CD8-positive, alpha-beta memory T cell (primary cell): ENCODE results near the gene ISM2. TPM values are rescaled to one million over a fixed set of nuclear protein-coding genes. Genes with fewer than 3 reads are reported as not detected.

ENCODE experiments used
- CTCF ChIA-PET: fragments of 350-600 bp; sonication (Branson Sonifier 250); formaldehyde crosslinking; loops from one replicate; lab custom pipeline; 2021; ENCODE audit warnings: antibody characterized with exemption; lab: Charles Lee
- POLR2A ChIA-PET: fragments of 350-600 bp; sonication (Branson Sonifier 250); formaldehyde crosslinking; loops from one replicate; lab custom pipeline; 2021; ENCODE audit warnings: antibody characterized with exemption; lab: Charles Lee
- DNase-seq, 5 donors: peaks; one replicate each; pipeline versions ENCODE4 v3.0.0 to v3.0.0-alpha.2; 2020 to 2022; ENCODE audit warnings: mixed read lengths in 1 of 5
- H3K27ac ChIP-seq: one replicate; pipeline ENCODE4 v1.7.0; 2013; ENCODE audit warnings: low read depth, mild to moderate bottlenecking, low read length, moderate library complexity
- H3K27me3 ChIP-seq: 2 replicates; pipeline ENCODE4 v1.7.0; 2013; ENCODE audit warnings: low read length, mild to moderate bottlenecking; ENCODE audit not compliant: insufficient read depth, poor library complexity, severe bottlenecking
- H3K36me3 ChIP-seq: 2 replicates; pipeline ENCODE4 v1.7.0; 2013; ENCODE audit warnings: mild to moderate bottlenecking, low read length, moderate library complexity; ENCODE audit not compliant: insufficient read depth
- H3K4me1 ChIP-seq: 2 replicates; pipeline ENCODE4 v1.7.0; 2013; ENCODE audit warnings: mild to moderate bottlenecking, low read length, moderate library complexity; ENCODE audit not compliant: insufficient read depth
- H3K4me3 ChIP-seq: 2 replicates; pipeline ENCODE4 v1.7.0; 2013; ENCODE audit warnings: mild to moderate bottlenecking, low read length
- H3K9me3 ChIP-seq: 2 replicates; pipeline ENCODE4 v1.7.0; 2013; ENCODE audit warnings: mild to moderate bottlenecking, low read length
- H3K27ac Mint-ChIP-seq, 8 donors: one replicate each; pipeline ENCODE4 v1.8.0; 2020 to 2021; ENCODE audit warnings: mixed read lengths in 8 of 8, mild to moderate bottlenecking in 6 of 8, inconsistent platforms in 3 of 8, moderate library complexity in 3 of 8
- H3K27me3 Mint-ChIP-seq, 2 donors: one replicate each; pipeline ENCODE4 v1.8.0; 2020 to 2021; ENCODE audit warnings: mixed read lengths in 2 of 2, mild to moderate bottlenecking in 1 of 2, moderate library complexity in 1 of 2
- H3K36me3 Mint-ChIP-seq, 3 donors: one replicate each; pipeline ENCODE4 v1.8.0; 2020 to 2021; ENCODE audit warnings: mixed read lengths in 3 of 3, inconsistent platforms in 1 of 3, mild to moderate bottlenecking in 1 of 3
- H3K4me1 Mint-ChIP-seq, 3 donors: one replicate each; pipeline ENCODE4 v1.8.0; 2020 to 2021; ENCODE audit warnings: mixed read lengths in 3 of 3, inconsistent platforms in 1 of 3, mild to moderate bottlenecking in 1 of 3
- H3K4me3 Mint-ChIP-seq, 7 donors: one replicate each; pipeline ENCODE4 v1.8.0; 2020 to 2021; ENCODE audit warnings: mixed read lengths in 7 of 7, mild to moderate bottlenecking in 6 of 7, moderate library complexity in 4 of 7, inconsistent platforms in 2 of 7
- H3K9me3 Mint-ChIP-seq, 5 donors: one replicate each; pipeline ENCODE4 v1.8.0; 2020 to 2022; ENCODE audit warnings: mixed read lengths in 5 of 5, mild to moderate bottlenecking in 3 of 5, moderate library complexity in 2 of 5, inconsistent platforms in 1 of 5
- polyA plus RNA-seq: library from polyadenylated mRNA; unstranded; fragments of 300-500 nt; fragmentation: Illumina TruSeq; gene quantifications from one replicate; pipeline ENCODE4 v1.2.3, GENCODE V29; 2021
- total RNA-seq, 2 experiments: library from RNA; stranded (reverse); gene quantifications; one replicate each; pipeline ENCODE4 v1.2.3, GENCODE V29; 2021

ISM2 gene
- total and polyA plus RNA-seq, 3 experiments from 2014 or later: not detected

GRCh38 chr14:77426396-77426795 lies 72.2 kb downstream of the ISM2 start:
- ChIA-PET POLR2A (no interaction called here), CTCF (interaction anchor here (1.5 kb wide), 1 partner anchor 125 kb away, joined by 3 read pairs; no protein-coding TSS in a partner anchor)
- H3K9me3 Mint-ChIP-seq: peaks cover 0 to 7% (median 4%) of the 10 kb centered on the region in 5 donors
- peaks cover 36% of the 10 kb centered on the region for H3K36me3 ChIP-seq
- H3K27me3 ChIP-seq: no peaks in the 10 kb centered on the region
- H3K4me1 Mint-ChIP-seq: no peaks in the 10 kb centered on the region
- H3K27ac Mint-ChIP-seq: peak overlapping the region in 1 of 8 donors; percentile 12
- H3K9me3 ChIP-seq: no peaks in the 10 kb centered on the region
- no peak overlapping the region for H3K4me3 ChIP-seq
- H3K4me3 Mint-ChIP-seq: no peak overlapping the region
- no peaks in the 10 kb centered on the region for H3K27me3 Mint-ChIP-seq
- H3K36me3 Mint-ChIP-seq: peaks cover 57 to 93% (median 76%) of the 10 kb centered on the region in 3 donors
- DNase-seq: no peak
- H3K27ac ChIP-seq: no peak overlapping the region
- no peaks in the 10 kb centered on the region for H3K4me1 ChIP-seq

GRCh38 chr14:77424862-77425261 lies 73.8 kb downstream of the ISM2 start:
- H3K4me1 Mint-ChIP-seq: no peaks in the 10 kb centered on the region
- peaks cover 35% of the 10 kb centered on the region for H3K36me3 ChIP-seq
- POLR2A ChIA-PET: no interaction called here

More at GRCh38 chr14:77424862-77425261, 73.8 kb downstream of the ISM2 start:
- Histone ChIP-seq H3K4me3 (no peak overlapping the region), H3K27ac (no peak overlapping the region), H3K27me3 (no peaks in the 10 kb centered on the region), H3K9me3 (no peaks in the 10 kb centered on the region), H3K4me1 (no peaks in the 10 kb centered on the region)
- no peak for DNase-seq
- no peaks in the 10 kb centered on the region for H3K27me3 Mint-ChIP-seq
- peaks cover 7 to 19% (median 14%) of the 10 kb centered on the region in 5 donors for H3K9me3 Mint-ChIP-seq
- CTCF ChIA-PET: no interaction called here
- peaks cover 57 to 92% (median 83%) of the 10 kb centered on the region in 3 donors for H3K36me3 Mint-ChIP-seq
- no peak overlapping the region for H3K27ac Mint-ChIP-seq
- H3K4me3 Mint-ChIP-seq: no peak overlapping the region

Other genes with a start within 250 kb of the ISM2 start
- gene NGB, start 227.6 kb downstream of the ISM2 start, total RNA-seq: not detected
- not detected for gene NGB, start 227.6 kb downstream of the ISM2 start, polyA plus RNA-seq
- 10 to 100 TPM; 19.0 to 21.6 TPM for gene POMT2, start 177.9 kb downstream of the ISM2 start, total RNA-seq
- gene POMT2, start 177.9 kb downstream of the ISM2 start, polyA plus RNA-seq: 1.7 TPM
- gene GSTZ1, start 177.8 kb downstream of the ISM2 start, total RNA-seq: 10 to 100 TPM; 16.8 to 20.1 TPM
- 5.4 TPM for gene GSTZ1, start 177.8 kb downstream of the ISM2 start, polyA plus RNA-seq
- gene TMED8, start 121.7 kb downstream of the ISM2 start, total RNA-seq: 10 to 100 TPM; 20.9 to 22.2 TPM
- 3.2 TPM for gene TMED8, start 121.7 kb downstream of the ISM2 start, polyA plus RNA-seq
- 1 to 10 TPM in 1 of 2 experiments, under 1 TPM in 1; 0.83 to 1.0 TPM for gene SAMD15, start 121.4 kb downstream of the ISM2 start, total RNA-seq
- gene SAMD15, start 121.4 kb downstream of the ISM2 start, polyA plus RNA-seq: 0.08 TPM
- gene NOXRED1, start 75.3 kb downstream of the ISM2 start, total RNA-seq: under 1 TPM; 0.40 to 0.42 TPM
- gene NOXRED1, start 75.3 kb downstream of the ISM2 start, polyA plus RNA-seq: not detected
- gene VIPAS39, start 41.2 kb downstream of the ISM2 start, total RNA-seq: 10 to 100 TPM; 18.7 to 19.6 TPM
- 9.8 TPM for gene VIPAS39, start 41.2 kb downstream of the ISM2 start, polyA plus RNA-seq
- gene AHSA1, start 40.7 kb downstream of the ISM2 start, total RNA-seq: 100 to 1,000 TPM; 307 to 324 TPM
- gene AHSA1, start 40.7 kb downstream of the ISM2 start, polyA plus RNA-seq: 134 TPM
- 10 to 100 TPM; 24.1 to 27.5 TPM for gene SPTLC2, start 117.8 kb upstream of the ISM2 start, total RNA-seq
- gene SPTLC2, start 117.8 kb upstream of the ISM2 start, polyA plus RNA-seq: 15.6 TPM
- gene ALKBH1, start 209.2 kb upstream of the ISM2 start, total RNA-seq: 10 to 100 TPM; 18.6 to 19.4 TPM
- 8.8 TPM for gene ALKBH1, start 209.2 kb upstream of the ISM2 start, polyA plus RNA-seq
- gene SLIRP, start 209.3 kb upstream of the ISM2 start, total RNA-seq: 100 to 1,000 TPM; 162 to 166 TPM
- 218 TPM for gene SLIRP, start 209.3 kb upstream of the ISM2 start, polyA plus RNA-seq